ENCODE measurements around the gene ISLR.

The ISLR gene

DNA sequence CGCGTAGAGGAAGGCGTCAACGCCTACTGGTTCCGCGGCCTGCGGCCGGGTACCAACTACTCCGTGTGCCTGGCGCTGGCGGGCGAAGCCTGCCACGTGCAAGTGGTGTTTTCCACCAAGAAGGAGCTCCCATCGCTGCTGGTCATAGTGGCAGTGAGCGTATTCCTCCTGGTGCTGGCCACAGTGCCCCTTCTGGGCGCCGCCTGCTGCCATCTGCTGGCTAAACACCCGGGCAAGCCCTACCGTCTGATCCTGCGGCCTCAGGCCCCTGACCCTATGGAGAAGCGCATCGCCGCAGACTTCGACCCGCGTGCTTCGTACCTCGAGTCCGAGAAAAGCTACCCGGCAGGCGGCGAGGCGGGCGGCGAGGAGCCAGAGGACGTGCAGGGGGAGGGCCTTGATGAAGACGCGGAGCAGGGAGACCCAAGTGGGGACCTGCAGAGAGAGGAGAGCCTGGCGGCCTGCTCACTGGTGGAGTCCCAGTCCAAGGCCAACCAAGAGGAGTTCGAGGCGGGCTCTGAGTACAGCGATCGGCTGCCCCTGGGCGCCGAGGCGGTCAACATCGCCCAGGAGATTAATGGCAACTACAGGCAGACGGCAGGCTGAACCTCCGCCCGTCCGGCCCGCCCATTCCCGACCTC is 39.0 kb upstream of the ISLR start:
- Histone ChIP-seq H3K9me2 (ENCODE audit: low read depth, low read length) (no peaks in the 10 kb centered on the region), H3K9me3 (ENCODE audit: low read length) (no peaks in the 10 kb centered on the region), H3K79me2 (ENCODE audit: insufficient read depth, low read length) (no peaks in the 10 kb centered on the region), H3F3A (ENCODE audit: insufficient read depth, low read length) (no peaks in the 10 kb centered on the region), H3K4me3 (ENCODE audit: low read depth, low read length, poor library complexity, severe bottlenecking) (no peak overlapping the region), H3K9ac (ENCODE audit: low read length) (no peak overlapping the region), H2AFZ (ENCODE audit: low read length) (no peak overlapping the region), H3K4me2 (ENCODE audit: low read length) (no peak overlapping the region), H3K4me1 (ENCODE audit: insufficient read depth, low read length, severe bottlenecking) (no peaks in the 10 kb centered on the region), H4K20me1 (ENCODE audit: insufficient read depth, low read length) (no peaks in the 10 kb centered on the region), H3K27ac (ENCODE audit: low read depth, low read length, poor library complexity, severe bottlenecking) (no peak overlapping the region), H3K36me3 (ENCODE audit: insufficient read depth, low read length) (no peaks in the 10 kb centered on the region), H3K27me3 (ENCODE audit: insufficient read depth, low read length) (no peaks in the 10 kb centered on the region; the same call in 1 of the 2 replicates)
- TF ChIP-seq, protein P1, sequence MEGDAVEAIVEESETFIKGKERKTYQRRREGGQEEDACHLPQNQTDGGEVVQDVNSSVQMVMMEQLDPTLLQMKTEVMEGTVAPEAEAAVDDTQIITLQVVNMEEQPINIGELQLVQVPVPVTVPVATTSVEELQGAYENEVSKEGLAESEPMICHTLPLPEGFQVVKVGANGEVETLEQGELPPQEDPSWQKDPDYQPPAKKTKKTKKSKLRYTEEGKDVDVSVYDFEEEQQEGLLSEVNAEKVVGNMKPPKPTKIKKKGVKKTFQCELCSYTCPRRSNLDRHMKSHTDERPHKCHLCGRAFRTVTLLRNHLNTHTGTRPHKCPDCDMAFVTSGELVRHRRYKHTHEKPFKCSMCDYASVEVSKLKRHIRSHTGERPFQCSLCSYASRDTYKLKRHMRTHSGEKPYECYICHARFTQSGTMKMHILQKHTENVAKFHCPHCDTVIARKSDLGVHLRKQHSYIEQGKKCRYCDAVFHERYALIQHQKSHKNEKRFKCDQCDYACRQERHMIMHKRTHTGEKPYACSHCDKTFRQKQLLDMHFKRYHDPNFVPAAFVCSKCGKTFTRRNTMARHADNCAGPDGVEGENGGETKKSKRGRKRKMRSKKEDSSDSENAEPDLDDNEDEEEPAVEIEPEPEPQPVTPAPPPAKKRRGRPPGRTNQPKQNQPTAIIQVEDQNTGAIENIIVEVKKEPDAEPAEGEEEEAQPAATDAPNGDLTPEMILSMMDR (IDR thresholded peaks at IDR 0.05; ENCODE audit: low read length), result no peak
- no peak for TF ChIP-seq EZH2 (IDR thresholded peaks at IDR 0.05; ENCODE audit: borderline replicate concordance, low read length)

DNA sequence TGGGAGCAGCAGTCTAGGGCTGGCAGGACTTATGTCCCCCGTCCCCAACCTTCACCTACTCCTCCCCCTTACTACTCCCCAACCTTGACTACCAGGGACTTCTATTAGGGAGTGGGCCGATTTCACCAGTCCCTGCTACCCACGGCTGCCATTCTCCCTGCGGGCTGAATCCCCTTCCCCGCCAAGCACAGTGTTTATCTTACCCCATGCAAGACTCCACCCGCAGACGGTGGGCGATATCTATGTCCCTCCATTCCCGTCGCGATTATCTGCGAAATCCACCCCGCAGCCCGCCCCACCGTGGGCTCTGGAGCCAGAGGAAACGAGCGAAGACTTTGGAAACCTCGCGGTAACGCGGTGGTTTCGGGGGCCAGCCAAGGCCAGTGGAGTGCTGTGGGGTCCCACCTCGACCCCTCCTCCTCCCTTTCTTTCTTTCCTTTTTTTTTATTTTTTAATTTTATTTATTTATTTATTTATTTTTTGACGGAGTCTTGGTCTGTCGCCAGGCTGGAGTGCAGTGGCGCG is 38.4 kb upstream of the ISLR start:
- Histone ChIP-seq H3K4me3 (ENCODE audit: low read depth, low read length, poor library complexity, severe bottlenecking) (no peak overlapping the region), H3K36me3 (ENCODE audit: insufficient read depth, low read length) (no peaks in the 10 kb centered on the region), H3K79me2 (ENCODE audit: insufficient read depth, low read length) (no peaks in the 10 kb centered on the region), H3K27me3 (ENCODE audit: insufficient read depth, low read length) (no peaks in the 10 kb centered on the region; the same call in 1 of the 2 replicates), H2AFZ (ENCODE audit: low read length) (no peak overlapping the region), H3K9me3 (ENCODE audit: low read length) (no peaks in the 10 kb centered on the region), H3K9me2 (ENCODE audit: low read depth, low read length) (no peaks in the 10 kb centered on the region), H3K27ac (ENCODE audit: low read depth, low read length, poor library complexity, severe bottlenecking) (no peak overlapping the region), H3K4me1 (ENCODE audit: insufficient read depth, low read length, severe bottlenecking) (no peaks in the 10 kb centered on the region), H3K9ac (ENCODE audit: low read length) (no peak overlapping the region), H3F3A (ENCODE audit: insufficient read depth, low read length) (no peaks in the 10 kb centered on the region), H4K20me1 (ENCODE audit: insufficient read depth, low read length) (no peaks in the 10 kb centered on the region), H3K4me2 (ENCODE audit: low read length) (no peak overlapping the region)
- TF ChIP-seq, protein P1 (IDR thresholded peaks at IDR 0.05; ENCODE audit: low read length), result no peak
- TF ChIP-seq EZH2 (IDR thresholded peaks at IDR 0.05; ENCODE audit: borderline replicate concordance, low read length), result no peak

DNA sequence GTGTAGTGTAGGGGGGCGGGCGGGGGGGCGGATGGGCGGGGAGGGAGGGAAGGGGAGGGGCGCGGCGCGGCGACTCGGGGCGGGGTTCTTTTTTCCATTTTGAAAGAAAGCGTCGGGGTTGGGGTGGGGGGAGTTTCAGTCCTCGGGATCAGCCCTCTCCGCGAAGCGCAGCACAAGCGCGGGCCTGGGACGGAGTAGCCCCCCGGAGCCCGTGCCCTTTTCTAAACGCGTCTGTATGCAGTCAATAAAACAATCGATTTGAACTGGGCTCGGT is 37.0 kb upstream of the ISLR start:
- H3K9ac ChIP-seq (ENCODE audit: low read length), result no peak overlapping the region
- H3K4me3 ChIP-seq (ENCODE audit: low read depth, low read length, poor library complexity, severe bottlenecking), result no peak overlapping the region
- H3K79me2 ChIP-seq (ENCODE audit: insufficient read depth, low read length), result no peaks in the 10 kb centered on the region
- H3K36me3 ChIP-seq (ENCODE audit: insufficient read depth, low read length), result no peaks in the 10 kb centered on the region
- H3K4me2 ChIP-seq (ENCODE audit: low read length), result no peak overlapping the region
- no peaks in the 10 kb centered on the region for H3K9me2 ChIP-seq (ENCODE audit: low read depth, low read length)
- no peak overlapping the region for H3K27ac ChIP-seq (ENCODE audit: low read depth, low read length, poor library complexity, severe bottlenecking)
- H3F3A ChIP-seq (ENCODE audit: insufficient read depth, low read length), result no peaks in the 10 kb centered on the region
- H3K4me1 ChIP-seq (ENCODE audit: insufficient read depth, low read length, severe bottlenecking), result no peaks in the 10 kb centered on the region
- H3K9me3 ChIP-seq (ENCODE audit: low read length), result no peaks in the 10 kb centered on the region
- H4K20me1 ChIP-seq (ENCODE audit: insufficient read depth, low read length), result no peaks in the 10 kb centered on the region
- H2AFZ ChIP-seq (ENCODE audit: low read length), result no peak overlapping the region
- TF ChIP-seq EZH2 (IDR thresholded peaks at IDR 0.05; ENCODE audit: borderline replicate concordance, low read length), result no peak
- TF ChIP-seq, protein P1 (IDR thresholded peaks at IDR 0.05; ENCODE audit: low read length), result no peak
- H3K27me3 ChIP-seq (ENCODE audit: insufficient read depth, low read length), result no peaks in the 10 kb centered on the region; the same call in 1 of the 2 replicates
